ENCODE data around the gene BSDC1.

The BSDC1 gene

GRCh38 chr1:32393832-32394140 is 455 bp downstream of the BSDC1 start:
- peak; percentile 26 for DNase-seq

DNA sequence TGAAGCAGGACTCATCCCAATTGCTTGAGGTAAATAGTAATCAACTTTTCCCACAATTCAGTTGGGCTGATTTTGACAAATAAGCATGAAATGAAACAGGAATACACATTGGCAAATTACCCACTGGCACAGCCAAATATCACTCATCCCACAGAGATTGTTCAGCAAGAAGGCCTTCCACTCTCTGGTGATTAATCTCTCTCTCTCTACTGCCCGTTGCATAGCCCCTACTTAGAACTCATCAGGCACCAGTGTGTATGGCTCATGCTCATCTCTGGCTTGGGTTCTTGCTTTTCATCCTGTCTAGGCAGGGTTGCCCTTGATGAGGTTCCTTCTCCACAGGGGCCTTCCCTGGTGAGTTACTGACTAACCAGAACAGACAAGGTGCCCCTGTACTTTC is 1.1 kb downstream of the BSDC1 start:
- DNase-seq = peak; percentile 14

- no peak for DNase-seq
Observed at GRCh38 chr1:32392325-32392724, 1.9 kb downstream of the BSDC1 start.

- no peak for DNase-seq
Observed at GRCh38 chr1:32390904-32391870, 3.1 kb downstream of the BSDC1 start.

DNA sequence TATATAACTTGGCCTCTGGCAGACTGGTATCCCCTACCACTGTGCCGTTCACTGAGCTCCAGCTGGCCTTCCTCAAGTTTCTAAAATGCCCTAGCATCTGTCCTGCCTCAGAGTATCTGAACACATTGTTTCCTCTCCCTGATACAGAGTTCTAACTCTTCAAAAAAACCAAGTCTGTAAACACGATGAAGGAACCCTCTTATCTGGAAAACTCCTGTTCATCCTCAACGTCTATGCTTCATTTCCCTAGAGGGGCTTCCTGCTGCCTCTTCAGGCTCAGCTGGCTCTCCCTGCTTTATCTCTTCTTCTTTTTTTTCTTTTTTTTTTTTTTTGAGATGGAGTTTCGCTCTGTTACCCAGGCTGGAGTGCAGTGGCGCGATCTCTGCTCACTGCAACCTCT is 5.6 kb downstream of the BSDC1 start:
- DNase-seq = no peak

DNA sequence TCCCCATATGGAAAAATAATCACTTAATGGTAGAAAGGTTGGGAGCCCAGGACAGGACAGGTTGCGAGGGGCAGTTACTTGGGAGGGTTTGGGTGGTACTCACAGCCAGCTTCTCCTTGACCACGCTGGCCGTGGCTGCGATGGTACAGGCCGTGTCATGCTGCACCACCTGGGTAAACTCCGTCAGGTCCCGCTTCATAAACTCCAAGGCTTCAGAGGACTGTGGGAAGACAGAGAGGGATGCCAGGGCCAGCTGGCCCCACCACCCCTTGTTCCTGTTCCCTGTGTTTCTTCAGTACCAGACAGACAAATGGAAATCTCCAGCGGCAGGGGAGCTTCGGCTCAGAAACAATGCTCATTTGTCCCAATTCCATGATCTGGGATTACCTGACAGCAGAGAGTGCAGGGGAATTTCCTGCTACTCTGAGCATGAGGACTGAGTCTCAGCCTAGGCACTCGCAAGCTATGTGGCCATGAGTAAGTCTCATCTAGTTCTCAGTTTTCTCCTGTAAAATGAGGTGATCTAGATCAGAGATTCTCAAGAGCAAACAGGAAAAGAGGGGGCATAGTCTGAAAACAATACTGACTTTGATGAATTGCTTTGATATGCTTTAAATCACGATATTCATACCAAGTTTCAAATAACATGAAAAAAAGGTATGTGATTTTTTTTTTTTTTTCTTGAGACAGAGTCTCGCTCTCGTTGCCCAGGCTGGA is 7.4 kb downstream of the BSDC1 start:
- DNase-seq = no peak

DNA sequence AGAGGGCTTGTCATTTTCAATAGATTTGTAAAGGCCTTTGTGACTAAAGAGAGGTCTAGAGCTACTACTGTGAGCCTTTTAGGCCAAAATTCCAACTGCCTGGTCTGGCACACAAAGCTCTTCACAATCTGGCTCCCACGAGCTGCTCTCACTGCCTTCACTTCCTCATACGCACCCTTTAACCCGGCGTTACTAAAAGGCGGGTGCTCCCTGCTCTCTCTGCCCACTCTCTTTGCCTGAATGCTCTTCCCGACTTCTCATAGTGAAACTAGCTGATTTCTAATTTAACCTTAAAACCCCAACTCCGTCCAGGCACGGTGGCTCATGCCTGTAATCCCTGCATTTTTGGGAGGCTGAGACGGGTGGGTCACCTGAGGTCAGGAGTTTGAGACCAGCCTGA is 14.2 kb downstream of the BSDC1 start:
- no peak for DNase-seq

- no peak for DNase-seq
Observed at GRCh38 chr1:32377541-32378220, 16.6 kb downstream of the BSDC1 start.

- DNase-seq = no peak
Observed at GRCh38 chr1:32376199-32376598, 18.0 kb downstream of the BSDC1 start.

- DNase-seq = no peak
Observed at GRCh38 chr1:32373996-32374592, 20.1 kb downstream of the BSDC1 start.

GRCh38 chr1:32372149-32372756 is 22.0 kb downstream of the BSDC1 start:
- DNase-seq = peak; percentile 71

DNA sequence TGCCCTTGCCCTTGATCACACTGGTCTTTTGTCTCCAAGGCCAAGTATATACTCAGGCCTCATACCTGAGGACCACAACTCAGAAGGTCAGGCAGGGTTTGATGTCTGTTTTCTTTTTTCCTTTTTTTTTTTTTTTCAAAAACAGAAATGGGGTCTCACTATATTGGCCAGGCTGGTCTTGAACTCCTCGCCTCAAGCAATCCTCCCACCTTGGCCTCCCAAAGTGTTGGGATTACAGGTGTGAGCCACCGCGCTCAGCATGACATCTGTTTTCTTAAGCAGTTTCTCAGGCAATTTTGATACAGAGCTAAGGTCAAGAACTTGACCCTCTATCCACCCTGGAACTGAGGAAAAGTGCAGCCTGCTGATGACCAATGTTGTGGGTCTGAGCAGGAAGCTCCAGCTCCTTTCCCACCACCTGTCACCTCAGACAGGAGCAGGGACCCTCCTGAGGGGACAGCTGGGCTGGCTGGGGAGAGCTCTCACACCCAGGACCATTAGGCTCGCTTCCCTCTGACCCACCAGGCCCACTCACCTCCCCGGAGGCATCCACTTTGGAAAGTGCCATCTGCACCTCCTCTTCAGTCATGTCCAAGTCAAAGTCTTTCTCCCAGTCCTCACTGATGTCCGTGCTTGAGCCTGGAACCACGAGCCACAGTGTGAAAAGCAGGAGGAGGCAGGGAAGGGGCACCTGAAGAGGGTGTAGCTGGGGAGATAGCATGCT is 26.2 kb downstream of the BSDC1 start:
- no peak for DNase-seq

DNA sequence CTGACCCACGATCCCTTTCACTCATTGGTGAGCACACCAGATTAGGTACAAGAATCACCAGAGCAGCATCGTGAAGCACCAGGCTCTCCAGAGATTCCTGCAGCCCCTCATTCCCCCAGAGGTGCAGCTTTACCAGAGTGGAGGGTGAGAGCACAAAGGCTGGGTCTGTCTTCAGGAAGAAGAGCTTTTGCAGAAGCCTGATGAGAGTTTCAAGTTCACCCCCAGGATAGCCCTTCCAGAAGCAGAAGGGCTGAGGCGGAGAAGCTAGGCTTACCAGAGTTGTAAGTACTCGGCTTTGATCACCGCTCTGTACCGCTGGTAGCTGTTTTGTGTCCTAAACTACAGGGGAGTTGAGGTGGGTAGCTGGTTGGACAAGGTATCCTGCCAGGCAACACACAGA is 28.8 kb downstream of the BSDC1 start:
- no peak for DNase-seq

GRCh38 chr1:32364836-32365235 is 29.4 kb downstream of the BSDC1 start:
- no peak for DNase-seq

DNA sequence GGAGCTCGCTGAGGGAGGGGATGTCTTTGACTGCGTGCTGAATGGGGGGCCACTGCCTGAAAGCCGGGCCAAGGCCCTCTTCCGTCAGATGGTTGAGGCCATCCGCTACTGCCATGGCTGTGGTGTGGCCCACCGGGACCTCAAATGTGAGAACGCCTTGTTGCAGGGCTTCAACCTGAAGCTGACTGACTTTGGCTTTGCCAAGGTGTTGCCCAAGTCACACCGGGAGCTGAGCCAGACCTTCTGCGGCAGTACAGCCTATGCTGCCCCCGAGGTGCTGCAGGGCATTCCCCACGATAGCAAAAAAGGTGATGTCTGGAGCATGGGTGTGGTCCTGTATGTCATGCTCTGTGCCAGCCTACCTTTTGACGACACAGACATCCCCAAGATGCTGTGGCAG is 30.5 kb downstream of the BSDC1 start:
- no peak for DNase-seq

DNA sequence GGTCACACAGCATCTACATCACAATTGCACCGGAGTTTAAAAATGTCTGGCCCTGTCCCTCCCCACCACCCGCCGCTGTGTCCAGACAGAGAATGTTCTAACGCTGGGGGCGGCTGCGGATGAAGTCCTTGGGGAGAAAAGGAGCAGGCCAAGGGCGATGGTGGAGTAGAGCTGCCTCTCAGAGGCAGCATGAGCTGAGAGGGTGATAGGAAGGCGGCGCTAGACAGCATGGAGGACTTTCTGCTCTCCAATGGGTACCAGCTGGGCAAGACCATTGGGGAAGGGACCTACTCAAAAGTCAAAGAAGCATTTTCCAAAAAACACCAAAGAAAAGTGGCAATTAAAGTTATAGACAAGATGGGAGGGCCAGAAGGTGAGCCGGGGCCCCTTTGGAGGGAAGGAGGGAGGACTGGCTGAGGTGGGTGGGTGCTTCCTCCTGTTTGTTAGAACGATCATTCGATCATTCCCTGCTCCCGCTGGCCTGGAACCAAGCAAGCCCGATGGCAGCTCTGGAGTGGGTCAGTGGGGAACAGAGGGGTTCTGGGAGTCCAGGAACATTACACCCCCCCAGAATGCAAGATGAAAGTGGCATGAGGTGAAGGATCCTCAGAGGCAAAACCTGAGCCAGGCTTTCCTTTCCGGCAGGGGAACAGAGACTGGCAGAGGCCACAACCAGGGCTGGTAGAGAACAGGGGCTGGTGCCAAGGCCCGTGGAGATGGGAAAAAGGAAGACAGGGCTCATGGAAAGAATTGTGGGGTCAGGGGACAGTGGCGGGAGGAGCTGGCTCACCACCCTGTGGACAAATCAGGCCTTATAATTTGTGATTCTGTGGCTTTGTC is 31.5 kb downstream of the BSDC1 start, which contains the start of the genes FAM229A and TSSK3:
Gene FAM229A, minus strand, starts transcription at position 12 of the 840 bp plus-strand sequence. CDS start 394 bp downstream, outside the sequence.
Gene TSSK3, plus strand, starts transcription at position 66 of the 840 bp plus-strand sequence. Its CDS starts 163 bp downstream, at position 229.
- DNase-seq = no peak

DNA sequence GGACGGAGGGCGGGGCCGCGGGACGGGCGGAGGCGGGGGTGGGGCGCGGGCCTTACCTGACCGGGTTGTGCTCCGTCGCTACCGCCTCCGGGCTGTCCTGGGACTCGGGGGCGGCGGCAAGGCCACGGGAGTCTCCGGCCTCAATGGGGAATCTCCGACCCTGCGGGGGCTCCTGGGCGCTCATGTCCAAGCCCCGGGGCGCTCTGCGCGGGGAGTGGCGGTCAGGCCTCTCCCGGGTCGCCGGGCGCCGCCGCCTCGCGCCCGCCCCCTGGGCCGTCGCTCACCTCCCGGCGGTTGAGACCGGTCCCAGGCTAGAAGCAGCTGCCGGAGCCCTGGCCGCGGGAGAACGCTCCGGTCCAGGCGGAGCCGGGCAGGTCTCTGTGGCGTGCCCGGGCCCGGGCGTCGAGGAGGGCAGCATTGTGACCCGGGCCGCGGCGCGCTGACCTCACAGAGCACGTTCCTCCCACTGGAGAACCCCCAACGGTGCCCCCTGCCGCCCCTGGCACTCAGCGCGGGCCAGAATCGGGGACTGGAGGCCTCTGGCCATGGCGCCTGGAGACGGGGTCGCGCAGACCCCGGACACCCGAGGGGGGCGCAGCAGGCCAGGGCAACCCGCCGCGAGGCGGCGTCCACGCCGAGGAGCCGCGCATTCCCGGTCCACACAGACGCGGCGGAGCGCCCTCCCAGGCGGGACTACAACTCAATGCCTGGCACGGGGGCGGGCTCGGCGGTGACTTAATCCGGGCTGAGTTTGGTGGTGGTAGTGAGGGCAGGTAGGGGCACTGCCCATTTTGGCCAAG is 32.4 kb downstream of the BSDC1 start:
- DNase-seq = no peak

DNA sequence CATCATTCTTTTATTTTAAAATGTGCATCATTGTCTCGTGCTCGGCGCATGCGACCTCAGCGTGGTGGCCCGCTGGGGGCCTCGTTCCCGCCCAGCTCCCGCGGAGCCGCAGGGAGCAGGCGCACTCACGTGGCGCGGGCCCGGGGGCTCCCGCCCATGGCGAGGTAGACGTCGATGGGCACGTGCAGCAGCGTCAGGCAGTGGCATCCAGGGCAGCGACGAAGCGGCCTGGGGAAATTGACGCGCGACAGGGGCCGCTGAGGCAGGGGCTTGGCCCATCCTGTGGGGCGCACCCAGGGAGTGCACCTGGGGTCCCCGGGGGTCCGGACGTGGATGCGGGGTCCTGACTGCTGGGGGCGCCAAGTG is 33.0 kb downstream of the BSDC1 start:
- no peak for DNase-seq

- no peak for DNase-seq
Observed at GRCh38 chr1:32358435-32358834, 35.8 kb downstream of the BSDC1 start.

DNA sequence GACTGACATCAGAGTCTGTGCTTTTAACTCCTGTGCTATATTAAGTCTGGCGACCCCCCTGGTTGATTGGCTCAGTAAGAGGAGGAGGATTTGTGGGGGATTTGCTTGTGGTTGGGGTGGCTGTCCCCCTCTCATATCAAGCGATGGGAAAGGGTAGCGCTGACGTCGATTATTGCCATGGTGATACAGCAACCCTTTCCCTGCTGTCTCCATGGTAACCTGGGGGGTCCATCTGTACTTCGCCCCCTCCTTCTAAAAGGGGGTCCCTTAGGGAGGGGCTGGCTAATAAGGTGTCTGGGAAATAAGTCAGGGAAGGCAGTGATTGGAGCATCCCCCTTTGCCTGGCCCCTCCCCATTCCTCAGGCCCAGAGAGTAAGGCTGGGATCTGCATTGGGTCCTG is 36.6 kb downstream of the BSDC1 start:
- DNase-seq = no peak

Data from activated CD4-positive, alpha-beta T cell treated with anti-CD3 and anti-CD28 coated beads, Interleukin-10, Interleukin-2, amounts not matched to agents 100 ng/mL and 50 ng/mL, durations not matched to agents 16 hours and 8 hours (primary cell).